HG03060 (cell line): ENCODE measurements around the gene TOX2.

ENCODE experiments used
- ATAC-seq: cut with Tn5 transposase; IDR thresholded peaks from one replicate; pipeline ENCODE4 v1.9.1; 2021; ENCODE audit warnings: low read depth, moderate number of reproducible peaks; ENCODE audit not compliant: unreplicated experiment

TOX2 gene

GRCh38 chr20:43974695-43975094 is 60.0 kb downstream of the TOX2 start:
- ATAC-seq, result no peak

GRCh38 chr20:43975096-43975768 is 60.6 kb downstream of the TOX2 start:
- ATAC-seq, result no peak

- ATAC-seq, result no peak
Observed at GRCh38 chr20:43976547-43976946, 61.9 kb downstream of the TOX2 start.

GRCh38 chr20:43977252-43977651 is 62.6 kb downstream of the TOX2 start:
- no peak for ATAC-seq

GRCh38 chr20:43977962-43978361 is 63.3 kb downstream of the TOX2 start:
- no peak for ATAC-seq

- no peak for ATAC-seq
Observed at GRCh38 chr20:43979576-43980105, 65.0 kb downstream of the TOX2 start.

GRCh38 chr20:43981540-43981939 is 66.9 kb downstream of the TOX2 start:
- ATAC-seq, result no peak

GRCh38 chr20:43982016-43982415 is 67.4 kb downstream of the TOX2 start:
- ATAC-seq, result no peak

- no peak for ATAC-seq
Observed at GRCh38 chr20:43982886-43983285, 68.2 kb downstream of the TOX2 start.

- ATAC-seq, result no peak
Observed at GRCh38 chr20:43983359-43983758, 68.7 kb downstream of the TOX2 start.

GRCh38 chr20:43983904-43984361 is 69.3 kb downstream of the TOX2 start:
- ATAC-seq, result no peak

- no peak for ATAC-seq
Observed at GRCh38 chr20:43984587-43984986, 69.9 kb downstream of the TOX2 start.

- ATAC-seq, result no peak
Observed at GRCh38 chr20:43985121-43985520, 70.5 kb downstream of the TOX2 start.

GRCh38 chr20:43985608-43986316 is 71.1 kb downstream of the TOX2 start:
- ATAC-seq, result no peak

- no peak for ATAC-seq
Observed at GRCh38 chr20:43987018-43987417, 72.4 kb downstream of the TOX2 start.

- ATAC-seq, result no peak
Observed at GRCh38 chr20:43987531-43987930, 72.9 kb downstream of the TOX2 start.

- ATAC-seq, result no peak
Observed at GRCh38 chr20:43988451-43988850, 73.8 kb downstream of the TOX2 start.

- ATAC-seq, result no peak
Observed at GRCh38 chr20:43988867-43989266, 74.2 kb downstream of the TOX2 start.

GRCh38 chr20:43991261-43991660 is 76.6 kb downstream of the TOX2 start:
- no peak for ATAC-seq

- no peak for ATAC-seq
Observed at GRCh38 chr20:43991982-43992381, 77.3 kb downstream of the TOX2 start.

- no peak for ATAC-seq
Observed at GRCh38 chr20:43992885-43993284, 78.2 kb downstream of the TOX2 start.

- ATAC-seq, result no peak
Observed at GRCh38 chr20:43993560-43993959, 78.9 kb downstream of the TOX2 start.
